Naive thymus-derived CD4-positive, alpha-beta T cell (primary cell): ENCODE data around the gene EIF4B. TPM values are rescaled to one million over a fixed set of nuclear protein-coding genes. Genes with fewer than 3 reads are reported as not detected.

Experiments used
- ATAC-seq: fragments of 150-1000 bp; cut with Tn5 transposase; 2 replicates; pipeline ENCODE4 v1.10.0; 2021; ENCODE audit warnings: mild to moderate bottlenecking, moderate library complexity
- CTCF ChIA-PET: fragments of 350-600 bp; sonication (Branson Sonifier 250); formaldehyde crosslinking; loops from one replicate; lab custom pipeline; 2021; ENCODE audit warnings: antibody characterized with exemption; lab: Charles Lee
- POLR2A ChIA-PET: fragments of 350-600 bp; sonication (Branson Sonifier 250); formaldehyde crosslinking; loops from one replicate; lab custom pipeline; 2021; ENCODE audit warnings: antibody characterized with exemption, inconsistent platforms; lab: Charles Lee
- DNase-seq, 9 donors: peaks; one replicate each; pipeline versions ENCODE4 v3.0.0 to v3.0.0-alpha.2; 2020 to 2022; ENCODE audit warnings: mixed read lengths in 1 of 9
- H3K27ac ChIP-seq: one replicate; pipeline ENCODE4 v1.7.0; 2013; ENCODE audit warnings: mild to moderate bottlenecking, low read depth, low read length, moderate library complexity
- H3K27me3 ChIP-seq, 2 donors: one replicate each; pipeline ENCODE4 v1.7.0; 2013; ENCODE audit warnings: low read length in 2 of 2, mild to moderate bottlenecking in 2 of 2, moderate library complexity in 2 of 2; ENCODE audit not compliant: control insufficient read depth in 2 of 2, insufficient read depth in 2 of 2
- H3K36me3 ChIP-seq, 3 experiments: 1 replicate in 2 of 3; 2 replicates in 1 of 3; pipeline ENCODE4 v1.7.0; 2013; ENCODE audit warnings: low read length in 3 of 3, mild to moderate bottlenecking in 3 of 3, moderate library complexity in 1 of 3; ENCODE audit not compliant: insufficient read depth in 3 of 3, control insufficient read depth in 2 of 3
- H3K4me1 ChIP-seq, 2 donors: one replicate each; pipeline ENCODE4 v1.7.0; 2013; ENCODE audit warnings: low read length in 2 of 2, mild to moderate bottlenecking in 2 of 2, moderate library complexity in 1 of 2; ENCODE audit not compliant: control insufficient read depth in 2 of 2, insufficient read depth in 2 of 2
- H3K4me3 ChIP-seq: 2 replicates; pipeline ENCODE4 v1.7.0; 2013; ENCODE audit warnings: mild to moderate bottlenecking, low read length
- H3K9me3 ChIP-seq, 3 experiments: 1 replicate in 2 of 3; 2 replicates in 1 of 3; pipeline ENCODE4 v1.7.0; 2013; ENCODE audit warnings: low read length in 3 of 3; ENCODE audit not compliant: control insufficient read depth in 2 of 3
- H3K27ac Mint-ChIP-seq, 9 donors: one replicate each; pipeline ENCODE4 v1.8.0; 2020 to 2022; ENCODE audit warnings: mixed read lengths in 9 of 9, mild to moderate bottlenecking in 8 of 9, moderate library complexity in 5 of 9, inconsistent platforms in 2 of 9
- H3K27me3 Mint-ChIP-seq, 5 donors: one replicate each; pipeline ENCODE4 v1.8.0; 2021 to 2022; ENCODE audit warnings: mixed read lengths in 5 of 5, mild to moderate bottlenecking in 1 of 5
- H3K36me3 Mint-ChIP-seq, 5 donors: one replicate each; pipeline ENCODE4 v1.8.0; 2020 to 2022; ENCODE audit warnings: mixed read lengths in 5 of 5, mild to moderate bottlenecking in 3 of 5, inconsistent platforms in 1 of 5
- H3K4me1 Mint-ChIP-seq, 7 donors: one replicate each; pipeline ENCODE4 v1.8.0; 2020 to 2022; ENCODE audit warnings: mixed read lengths in 7 of 7, mild to moderate bottlenecking in 3 of 7, inconsistent platforms in 1 of 7
- H3K4me3 Mint-ChIP-seq, 10 donors: one replicate each; pipeline ENCODE4 v1.8.0; 2020 to 2022; ENCODE audit warnings: mild to moderate bottlenecking in 10 of 10, mixed read lengths in 10 of 10, moderate library complexity in 6 of 10, inconsistent platforms in 2 of 10
- H3K9me3 Mint-ChIP-seq, 11 donors: one replicate each; pipeline ENCODE4 v1.8.0; 2020 to 2022; ENCODE audit warnings: mixed read lengths in 11 of 11, mild to moderate bottlenecking in 4 of 11, inconsistent platforms in 1 of 11, moderate library complexity in 1 of 11
- intact Hi-C, 2 donors: fragments of 100-400 bp; cut with micrococcal nuclease; formaldehyde crosslinking; loops; one replicate each; pipeline ENCODE4 v1.15.1; 2023
- polyA plus RNA-seq, 2 donors: library from polyadenylated mRNA; unstranded; fragments of 300-500 nt; fragmentation: Illumina TruSeq; gene quantifications; one replicate each; pipeline ENCODE4 v1.2.3, GENCODE V29; 2021
- total RNA-seq, 6 experiments: library from RNA in 5 of 6; stranded (reverse) in 5 of 6; gene quantifications; 1 replicate in 5 of 6; 2 replicates in 1 of 6; pipeline ENCODE4 v1.2.3 and lab custom pipeline; 2021 to 2026

Gene EIF4B
- total and polyA plus RNA-seq, 7 experiments from 2014 or later = 134 to 919 (median 613) TPM

GRCh38 chr12:53049571-53050318 is 43.5 kb downstream of the EIF4B start, which contains the start of gene TNS2:
TNS2 (plus strand) TSS chr12:53050065; CDS start chr12:53050186, 121 bp downstream.
- H3K9me3 ChIP-seq = no peaks in the 10 kb centered on the region
- Mint-ChIP-seq H3K27ac (peak within 1 kb of the TSS; percentile 17 to 87 (median 56)), H3K4me3 (peak within 1 kb of the TSS in 3 of 10 donors; percentile 21 to 86 (median 32)), H3K36me3 (no peaks in the 10 kb centered on the region), H3K4me1 (peaks cover 8 to 34% (median 22%) of the 10 kb centered on the region in 7 donors), H3K9me3 (no peaks in the 10 kb centered on the region), H3K27me3 (peaks cover 0 to 13% (median 0%) of the 10 kb centered on the region in 5 donors)
- H3K4me3 ChIP-seq = no peak within 1 kb of the TSS
- H3K27me3 ChIP-seq = no peaks in the 10 kb centered on the region
- DNase-seq = no peak
- CTCF ChIA-PET = no interaction called here
- peak within 1 kb of the TSS; percentile 74 for H3K27ac ChIP-seq
- intact Hi-C loops = loop anchor here (5.0 to 10.0 kb wide), 3 partner anchors 48 to 455 kb away; partner anchors contain the start of genes IGFBP6 (in 1 of the 2), MYG1 (in 1 of the 2), NPFF (in 1 of the 2) and PFDN5 (in 1 of the 2)
- no peak for ATAC-seq
- POLR2A ChIA-PET = no interaction called here
- no peaks in the 10 kb centered on the region for H3K36me3 ChIP-seq
- H3K4me1 ChIP-seq = peaks cover 13 to 16% of the 10 kb centered on the region in 2 donors

- ChIA-PET POLR2A (interaction anchor here (0.5 to 1.3 kb wide), 2 partner anchors 197 to 245 kb away, joined by 3 read pairs; partner anchors contain the start of gene PFDN5), CTCF (no interaction called here)
- peak overlapping the region in 1 of 10 donors; percentile 21 for H3K4me3 Mint-ChIP-seq
- peak overlapping the region in 6 of 9 donors; percentile 6 to 73 (median 35) for H3K27ac Mint-ChIP-seq
- Histone ChIP-seq H3K27me3 (no peaks in the 10 kb centered on the region), H3K4me3 (no peak overlapping the region), H3K9me3 (no peaks in the 10 kb centered on the region), H3K36me3 (no peaks in the 10 kb centered on the region), H3K27ac (no peak overlapping the region), H3K4me1 (peaks cover 13 to 16% of the 10 kb centered on the region in 2 donors)
- DNase-seq = no peak
- no peak for ATAC-seq
- no peaks in the 10 kb centered on the region for H3K9me3 Mint-ChIP-seq
- H3K36me3 Mint-ChIP-seq = no peaks in the 10 kb centered on the region
- peaks cover 8 to 35% (median 23%) of the 10 kb centered on the region in 7 donors for H3K4me1 Mint-ChIP-seq
- intact Hi-C loops = loop anchor here (5.0 to 10.0 kb wide), 3 partner anchors 47 to 454 kb away; partner anchors contain the start of genes IGFBP6 (in 1 of the 2), MYG1 (in 1 of the 2), NPFF (in 1 of the 2) and PFDN5 (in 1 of the 2)
- H3K27me3 Mint-ChIP-seq = peaks cover 0 to 5% (median 0%) of the 10 kb centered on the region in 5 donors
These were observed 44.3 kb downstream of the EIF4B start for GRCh38 chr12:53050426-53051057.

GRCh38 chr12:53051058-53051880 is 45.0 kb downstream of the EIF4B start:
- Histone ChIP-seq H3K4me3 (no peak overlapping the region), H3K27me3 (no peaks in the 10 kb centered on the region), H3K36me3 (no peaks in the 10 kb centered on the region), H3K4me1 (peaks cover 10 to 14% of the 10 kb centered on the region in 2 donors), H3K9me3 (no peaks in the 10 kb centered on the region), H3K27ac (no peak overlapping the region)
- CTCF ChIA-PET = interaction anchor here (1.1 kb wide), 1 partner anchor 10 kb away, joined by 3 read pairs; no protein-coding TSS in a partner anchor
- Mint-ChIP-seq H3K27ac (peak overlapping the region in 4 of 9 donors; percentile 47 to 73 (median 70)), H3K9me3 (no peaks in the 10 kb centered on the region), H3K36me3 (no peaks in the 10 kb centered on the region), H3K4me1 (peaks cover 8 to 28% (median 17%) of the 10 kb centered on the region in 7 donors), H3K27me3 (no peaks in the 10 kb centered on the region), H3K4me3 (peak overlapping the region in 3 of 10 donors; percentile 17 to 63 (median 25))
- intact Hi-C loops = loop anchor here (5.0 to 10.0 kb wide), 3 partner anchors 46 to 454 kb away; partner anchors contain the start of genes IGFBP6 (in 1 of the 2), MYG1 (in 1 of the 2), NPFF (in 1 of the 2) and PFDN5 (in 1 of the 2)
- POLR2A ChIA-PET = interaction anchor here (0.5 to 1.3 kb wide), 4 partner anchors 29 to 244 kb away, joined by 3 read pairs; partner anchors contain the start of gene PFDN5
- no peak for DNase-seq
- ATAC-seq = no peak

GRCh38 chr12:53051881-53052412 is 45.7 kb downstream of the EIF4B start:
- no peaks in the 10 kb centered on the region for H3K36me3 Mint-ChIP-seq
- H3K4me3 Mint-ChIP-seq = peak overlapping the region in 3 of 10 donors; percentile 21 to 63 (median 25)
- H3K4me3 ChIP-seq = no peak overlapping the region
- no peaks in the 10 kb centered on the region for H3K9me3 ChIP-seq
- H3K27me3 Mint-ChIP-seq = no peaks in the 10 kb centered on the region
- H3K4me1 Mint-ChIP-seq = peaks cover 8 to 21% (median 14%) of the 10 kb centered on the region in 7 donors
- intact Hi-C loops = loop anchor here (5.0 to 10.0 kb wide), 3 partner anchors 45 to 453 kb away; partner anchors contain the start of genes IGFBP6 (in 1 of the 2), MYG1 (in 1 of the 2), NPFF (in 1 of the 2) and PFDN5 (in 1 of the 2)
- DNase-seq (no peak), ATAC-seq (no peak)
- H3K9me3 Mint-ChIP-seq = no peaks in the 10 kb centered on the region
- peak overlapping the region in 3 of 9 donors; percentile 47 to 56 (median 47) for H3K27ac Mint-ChIP-seq
- ChIA-PET POLR2A (interaction anchor here (0.8 to 1.3 kb wide), 3 partner anchors 29 to 244 kb away, joined by 3 read pairs; partner anchors contain the start of gene PFDN5), CTCF (interaction anchor here (1.1 kb wide), 1 partner anchor 10 kb away, joined by 3 read pairs; no protein-coding TSS in a partner anchor)
- H3K27me3 ChIP-seq = no peaks in the 10 kb centered on the region
- no peak overlapping the region for H3K27ac ChIP-seq
- no peaks in the 10 kb centered on the region for H3K36me3 ChIP-seq
- H3K4me1 ChIP-seq = peaks cover 6 to 9% of the 10 kb centered on the region in 2 donors

- Histone ChIP-seq H3K9me3 (no peaks in the 10 kb centered on the region), H3K27me3 (no peaks in the 10 kb centered on the region), H3K27ac (no peak overlapping the region), H3K4me1 (peaks cover 6 to 9% of the 10 kb centered on the region in 2 donors), H3K4me3 (no peak overlapping the region), H3K36me3 (no peaks in the 10 kb centered on the region)
- Mint-ChIP-seq H3K4me3 (no peak overlapping the region), H3K27me3 (no peaks in the 10 kb centered on the region), H3K4me1 (peaks cover 8 to 21% (median 14%) of the 10 kb centered on the region in 7 donors), H3K36me3 (no peaks in the 10 kb centered on the region), H3K27ac (peak overlapping the region in 2 of 9 donors; percentile 47 to 56), H3K9me3 (no peaks in the 10 kb centered on the region)
- no peak for ATAC-seq
- POLR2A ChIA-PET = interaction anchor here (2.4 kb wide), 1 partner anchor 7 kb away, joined by 16 read pairs; no protein-coding TSS in a partner anchor
- CTCF ChIA-PET = interaction anchor here (0.8 to 3.9 kb wide), 5 partner anchors 9 to 46 kb away, joined by 3 to 20 read pairs (median 3); no protein-coding TSS in a partner anchor
- intact Hi-C loops = loop anchor here (5.0 to 10.0 kb wide), 3 partner anchors 45 to 452 kb away; partner anchors contain the start of genes IGFBP6 (in 1 of the 2), MYG1 (in 1 of the 2), NPFF (in 1 of the 2) and PFDN5 (in 1 of the 2)
- no peak for DNase-seq
These were observed 46.4 kb downstream of the EIF4B start for GRCh38 chr12:53052419-53053217.
